Colonic mucosa (tissue), 4 donors: Measurements from ENCODE around the gene HSPBAP1. TPM values are rescaled to one million over a fixed set of nuclear protein-coding genes. Genes with fewer than 3 reads are reported as not detected.

Experiments
- DNase-seq: peaks from one replicate; pipeline ENCODE4 v3.0.0-alpha.2; 2020
- H3K27ac ChIP-seq: fragments of 200-600 bp; one replicate; pipeline ENCODE4 v1.8.0; 2021
- H3K27me3 ChIP-seq: fragments of 200-600 bp; one replicate; pipeline ENCODE4 v1.8.0; 2021
- H3K36me3 ChIP-seq: fragments of 200-600 bp; one replicate; pipeline ENCODE4 v1.8.0; 2021
- H3K4me1 ChIP-seq: fragments of 200-600 bp; one replicate; pipeline ENCODE4 v1.8.0; 2021; ENCODE audit warnings: mild to moderate bottlenecking
- H3K4me3 ChIP-seq: fragments of 200-600 bp; one replicate; pipeline ENCODE4 v1.8.0; 2021
- H3K9ac ChIP-seq, 2 donors: one replicate each; pipeline ENCODE4 v1.7.0; 2013; ENCODE audit warnings: control low read depth in 2 of 2, low read depth in 2 of 2, low read length in 2 of 2
- H3K9me3 ChIP-seq: fragments of 200-600 bp; one replicate; pipeline ENCODE4 v1.8.0; 2021
- CTCF ChIP-seq: fragments of 200-600 bp; IDR thresholded peaks from one replicate; pipeline ENCODE4 v1.8.0; 2022; ENCODE audit warnings: antibody characterized with exemption, mild to moderate bottlenecking
- intact Hi-C: fragments of 100-400 bp; cut with DNase I; formaldehyde crosslinking; loops from one replicate; pipeline ENCODE4 v1.14.1; 2022
- total RNA-seq, 2 donors: library from RNA; stranded (reverse); fragmentation: NEBNext Ultra II Directional in 1 of 2; extraction: Animal tissue kit (Norgen Biotek cat#: 25700) in 1 of 2; gene quantifications; one replicate each; pipeline ENCODE4 v1.2.1, GENCODE V29; 2021
- donor health status: healthy.
- donor health status: DM: no; HTN: no; CAD: no.
- donor health status: DM: no; HTN: no; CAD: no.

The HSPBAP1 gene
- 1 to 10 TPM; 4.1 to 5.7 TPM for total RNA-seq

- Histone ChIP-seq H3K27ac (peak within 1 kb of the TSS; percentile 96), H3K4me1 (no peaks in the 10 kb centered on the region), H3K36me3 (no peaks in the 10 kb centered on the region), H3K4me3 (peak within 1 kb of the TSS; percentile 90), H3K27me3 (no peaks in the 10 kb centered on the region), H3K9me3 (no peaks in the 10 kb centered on the region), H3K9ac (peak within 1 kb of the TSS; percentile 82 to 95)
- TF ChIP-seq CTCF: no peak
- peak; percentile 97 for DNase-seq
- intact Hi-C loops: no loop called here
Measured at GRCh38 chr3:122793568-122794416, at the start of gene HSPBAP1. TSS of gene HSPBAP1 (minus strand) at chr3:122793831. CDS start at chr3:122793680, 151 bp downstream.

- Histone ChIP-seq H3K9me3 (no peaks in the 10 kb centered on the region), H3K4me3 (no peak overlapping the region), H3K36me3 (no peaks in the 10 kb centered on the region), H3K27ac (no peak overlapping the region), H3K27me3 (no peaks in the 10 kb centered on the region), H3K9ac (no peak overlapping the region), H3K4me1 (no peaks in the 10 kb centered on the region)
- TF ChIP-seq CTCF: no peak
- no peak for DNase-seq
- intact Hi-C loops: no loop called here
Measured at GRCh38 chr3:122835590-122835989, 42.0 kb upstream of the HSPBAP1 start.

- no peak overlapping the region for H3K9ac ChIP-seq
- no peak for TF ChIP-seq CTCF
- H3K27me3 ChIP-seq: no peaks in the 10 kb centered on the region
- intact Hi-C loops: no loop called here
- H3K4me3 ChIP-seq: no peak overlapping the region
- DNase-seq: no peak
- no peak overlapping the region for H3K27ac ChIP-seq
- H3K4me1 ChIP-seq: no peaks in the 10 kb centered on the region
- no peaks in the 10 kb centered on the region for H3K9me3 ChIP-seq
- no peaks in the 10 kb centered on the region for H3K36me3 ChIP-seq
Measured at GRCh38 chr3:122828281-122828680, 34.6 kb upstream of the HSPBAP1 start.

GRCh38 chr3:122826278-122826677 lies 32.6 kb upstream of the HSPBAP1 start:
- H3K4me3 ChIP-seq: no peak overlapping the region
- no peak for TF ChIP-seq CTCF
- H3K36me3 ChIP-seq: no peaks in the 10 kb centered on the region
- H3K27ac ChIP-seq: no peak overlapping the region
- H3K4me1 ChIP-seq: no peaks in the 10 kb centered on the region
- intact Hi-C loops: no loop called here
- no peaks in the 10 kb centered on the region for H3K9me3 ChIP-seq
- no peaks in the 10 kb centered on the region for H3K27me3 ChIP-seq
- no peak overlapping the region for H3K9ac ChIP-seq
- DNase-seq: no peak

- no peak overlapping the region for H3K9ac ChIP-seq
- intact Hi-C loops: no loop called here
- H3K4me1 ChIP-seq: no peaks in the 10 kb centered on the region
- DNase-seq: no peak
- TF ChIP-seq CTCF: no peak
- H3K9me3 ChIP-seq: no peaks in the 10 kb centered on the region
- no peaks in the 10 kb centered on the region for H3K36me3 ChIP-seq
- H3K27ac ChIP-seq: no peak overlapping the region
- H3K4me3 ChIP-seq: no peak overlapping the region
- H3K27me3 ChIP-seq: no peaks in the 10 kb centered on the region
Measured at GRCh38 chr3:122825460-122825859, 31.8 kb upstream of the HSPBAP1 start.
